ENCODE data around the gene STPG4.

DNA sequence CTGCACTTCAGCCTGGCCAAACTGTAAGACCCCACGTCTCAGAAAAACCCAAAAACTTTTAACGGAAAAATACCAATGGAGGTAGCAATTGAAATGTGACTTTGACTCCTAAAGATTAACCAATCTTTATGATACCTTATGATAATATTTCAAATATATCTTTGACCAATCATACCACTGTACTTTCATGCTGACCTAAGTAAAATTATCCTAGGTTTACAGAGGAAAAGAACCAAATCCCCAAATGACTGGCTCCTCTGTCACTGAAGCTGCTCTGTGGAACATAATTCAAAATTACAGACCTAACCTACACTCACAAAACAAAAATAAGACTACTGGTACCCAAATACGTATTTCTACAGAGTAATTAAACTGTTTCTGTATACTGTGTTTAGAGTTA is 7.7 kb upstream of the STPG4 start:
- TF ChIP-seq ARNTL (CRISPR knock-in tag; IDR thresholded peaks at IDR 0.05; ENCODE audit: borderline replicate concordance, low read depth) (no peak), ZC3H10 (CRISPR knock-in tag; IDR thresholded peaks at IDR 0.05) (no peak)
- TF ChIP-seq, protein P1, sequence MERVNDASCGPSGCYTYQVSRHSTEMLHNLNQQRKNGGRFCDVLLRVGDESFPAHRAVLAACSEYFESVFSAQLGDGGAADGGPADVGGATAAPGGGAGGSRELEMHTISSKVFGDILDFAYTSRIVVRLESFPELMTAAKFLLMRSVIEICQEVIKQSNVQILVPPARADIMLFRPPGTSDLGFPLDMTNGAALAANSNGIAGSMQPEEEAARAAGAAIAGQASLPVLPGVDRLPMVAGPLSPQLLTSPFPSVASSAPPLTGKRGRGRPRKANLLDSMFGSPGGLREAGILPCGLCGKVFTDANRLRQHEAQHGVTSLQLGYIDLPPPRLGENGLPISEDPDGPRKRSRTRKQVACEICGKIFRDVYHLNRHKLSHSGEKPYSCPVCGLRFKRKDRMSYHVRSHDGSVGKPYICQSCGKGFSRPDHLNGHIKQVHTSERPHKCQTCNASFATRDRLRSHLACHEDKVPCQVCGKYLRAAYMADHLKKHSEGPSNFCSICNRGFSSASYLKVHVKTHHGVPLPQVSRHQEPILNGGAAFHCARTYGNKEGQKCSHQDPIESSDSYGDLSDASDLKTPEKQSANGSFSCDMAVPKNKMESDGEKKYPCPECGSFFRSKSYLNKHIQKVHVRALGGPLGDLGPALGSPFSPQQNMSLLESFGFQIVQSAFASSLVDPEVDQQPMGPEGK (CRISPR knock-in tag; IDR thresholded peaks at IDR 0.05; ENCODE audit: borderline replicate concordance) = no peak
